Sigmoid colon (tissue), 7 donors: Measurements from ENCODE around the gene GAGE13. TPM values are rescaled to one million over a fixed set of nuclear protein-coding genes. Genes with fewer than 3 reads are reported as not detected.
"Not testable (repeated sequence)": the region's sequence is repeated elsewhere in the genome, so short reads cannot be mapped to it uniquely, and the experiment has no call there.

Experiments used
- DNase-seq: peaks from one replicate; pipeline ENCODE4 v3.0.0-alpha.2; 2019
- H3K27ac ChIP-seq, 4 donors: fragments of 200-600 bp; sonication (generic); one replicate each; pipeline ENCODE4 v1.5.1; 2016 to 2019; ENCODE audit warnings: mild to moderate bottlenecking in 1 of 4
- H3K27me3 ChIP-seq, 3 donors: fragments of 200-600 bp; sonication (generic); one replicate each; pipeline ENCODE4 v1.5.1; 2019; ENCODE audit warnings: mild to moderate bottlenecking in 1 of 3
- H3K36me3 ChIP-seq, 4 donors: fragments of 200-600 bp; sonication (generic); one replicate each; pipeline ENCODE4 v1.5.1; 2016 to 2019
- H3K4me1 ChIP-seq, 4 donors: fragments of 200-600 bp; sonication (generic); one replicate each; pipeline ENCODE4 v1.5.1; 2017 to 2019
- H3K4me3 ChIP-seq, 4 donors: fragments of 200-600 bp; sonication (generic); one replicate each; pipeline ENCODE4 v1.5.1; 2017 to 2019; ENCODE audit warnings: mild to moderate bottlenecking in 2 of 4, moderate library complexity in 1 of 4
- H3K9me3 ChIP-seq, 4 donors: fragments of 200-600 bp in 3 of 4; sonication (generic) in 3 of 4; one replicate each; pipeline versions ENCODE4 v1.5.1 to v1.6.1; 2013 to 2019
- CTCF ChIP-seq, 4 experiments: fragments of 450-650 bp in 3 of 4; fragments of 200-600 bp in 1 of 4; IDR thresholded peaks; one replicate each; pipeline ENCODE4 v1.5.1; 2016 to 2019; ENCODE audit warnings: antibody characterized with exemption in 4 of 4, mild to moderate bottlenecking in 3 of 4, moderate library complexity in 2 of 4
- EP300 ChIP-seq, 4 donors: sonication (generic); formaldehyde crosslinking; IDR thresholded peaks; one replicate each; pipeline ENCODE4 v1.6.1; 2017; ENCODE audit warnings: antibody characterized with exemption in 4 of 4
- POLR2A ChIP-seq, 2 donors: fragments of 450-650 bp; IDR thresholded peaks; one replicate each; pipeline ENCODE4 v1.6.1; 2016; ENCODE audit warnings: antibody characterized with exemption in 2 of 2, mild to moderate bottlenecking in 2 of 2, moderate library complexity in 2 of 2
- POLR2AphosphoS5 ChIP-seq, 4 donors: sonication (generic); formaldehyde crosslinking; IDR thresholded peaks; one replicate each; pipeline ENCODE4 v1.6.1; 2017; ENCODE audit warnings: antibody characterized with exemption in 4 of 4
- WGBS, 2 donors: extraction: QIAGEN DNeasy Blood & Tissue Kit; methylation state at CpG; one replicate each; pipeline ENCODE4 v1.1.7; 2013; 5-methylcytosine and 5-hydroxymethylcytosine counted together
- intact Hi-C: fragments of 100-400 bp; cut with DNase I; formaldehyde crosslinking; loops from one replicate; pipeline ENCODE4 v1.15.1; 2023
- polyA plus RNA-seq, 3 donors: library from polyadenylated mRNA; stranded (reverse); fragments of 200-250 nt; gene quantifications; one replicate each; pipeline ENCODE4 v1.2.3, GENCODE V29; 2013
- total RNA-seq, 4 donors: library from RNA; depleted of rRNA; stranded (reverse); fragments of >200 nt; gene quantifications; one replicate each; pipeline ENCODE4 v1.1.0, GENCODE V29; 2016
- donor health status: healthy with polysubstance abuse.
- donor health status: Bipolar disorder and iron deficiency.
- donor health status: healthy.

GAGE13 gene
- total and polyA plus RNA-seq, 7 donors, result not detected

- no peaks in the 10 kb centered on the region for H3K36me3 ChIP-seq
Observed at GRCh38 chrX:49312176-49312575, 19.2 kb upstream of the GAGE13 start.

GRCh38 chrX:49316085-49316484 is 15.3 kb upstream of the GAGE13 start:
- DNase-seq, result no peak
- H3K4me1 ChIP-seq, result no peaks in the 10 kb centered on the region
- TF ChIP-seq POLR2A (IDR thresholded peaks at IDR 0.05), result no peak
- TF ChIP-seq CTCF (IDR thresholded peaks at IDR 0.05), result no peak
- no peak for TF ChIP-seq EP300 (IDR thresholded peaks at IDR 0.05)
- WGBS, 2 donors, result 57 to 71% methylated on average over 4 of the region's 4 CpGs
- H3K9me3 ChIP-seq, result no peaks in the 10 kb centered on the region
- H3K4me3 ChIP-seq, result no peak overlapping the region
- H3K27me3 ChIP-seq, result no peaks in the 10 kb centered on the region
- H3K36me3 ChIP-seq, result no peaks in the 10 kb centered on the region
- intact Hi-C loops, result no loop called here
- H3K27ac ChIP-seq, result no peak overlapping the region

More at GRCh38 chrX:49312176-49312575, 19.2 kb upstream of the GAGE13 start:
- Histone ChIP-seq H3K4me3 (no peak overlapping the region), H3K4me1 (peaks cover 0 to 10% (median 4%) of the 10 kb centered on the region in 4 donors), H3K9me3 (no peaks in the 10 kb centered on the region), H3K27ac (no peak overlapping the region), H3K27me3 (no peaks in the 10 kb centered on the region)
- TF ChIP-seq CTCF (IDR thresholded peaks at IDR 0.05) (no peak), POLR2AphosphoS5 (IDR thresholded peaks at IDR 0.05) (no peak), POLR2A (IDR thresholded peaks at IDR 0.05) (no peak), EP300 (IDR thresholded peaks at IDR 0.05) (no peak)
- 88 to 92% methylated on average over 2 of the region's 2 CpGs for WGBS, 2 donors
- intact Hi-C loops, result no loop called here
- no peak for DNase-seq

- no CpG with 5 or more reads among the region's 16 CpGs for WGBS, 2 donors
- intact Hi-C loops, H3K27me3 ChIP-seq, H3K27ac ChIP-seq, DNase-seq, H3K4me3 ChIP-seq, H3K9me3 ChIP-seq, H3K4me1 ChIP-seq, H3K36me3 ChIP-seq: not testable (repeated sequence)
Observed at GRCh38 chrX:49321737-49322136, 9.6 kb upstream of the GAGE13 start, which contains the start of gene GAGE12J. Gene GAGE12J (plus strand): TSS chrX:49322037. CDS start chrX:49323194, 1,157 bp downstream.

- H3K27me3 ChIP-seq, H3K4me1 ChIP-seq, H3K36me3 ChIP-seq, H3K4me3 ChIP-seq, H3K27ac ChIP-seq, intact Hi-C loops, H3K9me3 ChIP-seq, DNase-seq: not testable (repeated sequence)
- 100% methylated on average over 3 of the region's 27 CpGs; no CpG with 5 or more reads in 1 of the 2 donors for WGBS, 2 donors
Observed at GRCh38 chrX:49322266-49322665, 9.1 kb upstream of the GAGE13 start.

GRCh38 chrX:49323735-49324134 is 7.6 kb upstream of the GAGE13 start:
- H3K27me3 ChIP-seq, H3K27ac ChIP-seq, H3K4me3 ChIP-seq, H3K36me3 ChIP-seq, intact Hi-C loops, H3K4me1 ChIP-seq, DNase-seq, H3K9me3 ChIP-seq: not testable (repeated sequence)
- 64 to 90% methylated on average over 2 to 3 of the region's 7 CpGs for WGBS, 2 donors

GRCh38 chrX:49330421-49330820 is 961 bp upstream of the GAGE13 start:
- H3K4me1 ChIP-seq, H3K27me3 ChIP-seq, H3K4me3 ChIP-seq, DNase-seq, H3K27ac ChIP-seq, intact Hi-C loops, H3K36me3 ChIP-seq, H3K9me3 ChIP-seq: not testable (repeated sequence)
- 90 to 92% methylated on average over 3 of the region's 11 CpGs for WGBS, 2 donors

- DNase-seq, result not testable (repeated sequence)
Observed at GRCh38 chrX:49331841-49332240, 459 bp downstream of the GAGE13 start.

GRCh38 chrX:49341449-49341848 is 10.1 kb downstream of the GAGE13 start:
- H3K27ac ChIP-seq, H3K9me3 ChIP-seq, H3K4me3 ChIP-seq, intact Hi-C loops, H3K4me1 ChIP-seq, H3K27me3 ChIP-seq, H3K36me3 ChIP-seq: not testable (repeated sequence)
- peak; percentile 81 for DNase-seq
- WGBS, 2 donors, result 92 to 96% methylated on average over 14 of the region's 24 CpGs

More at GRCh38 chrX:49331841-49332240, 459 bp downstream of the GAGE13 start:
- intact Hi-C loops, H3K9me3 ChIP-seq, H3K4me3 ChIP-seq, H3K4me1 ChIP-seq, H3K27me3 ChIP-seq, H3K27ac ChIP-seq, H3K36me3 ChIP-seq: not testable (repeated sequence)
- no CpG with 5 or more reads among the region's 26 CpGs for WGBS, 2 donors

- intact Hi-C loops, H3K27me3 ChIP-seq, H3K4me1 ChIP-seq, H3K9me3 ChIP-seq, H3K27ac ChIP-seq, DNase-seq, H3K36me3 ChIP-seq, H3K4me3 ChIP-seq: not testable (repeated sequence)
- 76 to 77% methylated on average over 11 of the region's 15 CpGs for WGBS, 2 donors
Observed at GRCh38 chrX:49344496-49345175, 13.3 kb downstream of the GAGE13 start.

GRCh38 chrX:49345402-49345801 is 14.0 kb downstream of the GAGE13 start:
- 82 to 83% methylated on average over 5 to 6 of the region's 10 CpGs for WGBS, 2 donors

More at GRCh38 chrX:49345402-49345801, 14.0 kb downstream of the GAGE13 start:
- H3K36me3 ChIP-seq, H3K27ac ChIP-seq, DNase-seq, intact Hi-C loops, H3K27me3 ChIP-seq, H3K4me3 ChIP-seq, H3K4me1 ChIP-seq, H3K9me3 ChIP-seq: not testable (repeated sequence)
